Right lobe of liver (tissue), 4 donors: ENCODE measurements around the gene TCF7.

Experiments
- CTCF ChIP-seq, 4 donors: fragments of 200-600 bp in 3 of 4; fragments of 450-650 bp in 1 of 4; IDR thresholded peaks; one replicate each; pipeline versions ENCODE4 v1.5.1 to v1.8.0; 2016 to 2022; ENCODE audit warnings: antibody characterized with exemption in 4 of 4, mild to moderate bottlenecking in 2 of 4
- POLR2A ChIP-seq: fragments of 450-650 bp; IDR thresholded peaks from one replicate; pipeline ENCODE4 v1.6.1; 2017; ENCODE audit warnings: antibody characterized with exemption, mild to moderate bottlenecking
- donor health status: DM: no; HTN: no; CAD: no.
- donor health status: DM: no; HTN: no; CAD: no.
- donor health status: DM: no; HTN: yes; CAD: no.

GRCh38 chr5:134069553-134069952, 44.9 kb upstream of the TCF7 start:
- TF ChIP-seq POLR2A: no peak
- TF ChIP-seq CTCF (IDR thresholded peaks at IDR 0.05): no peak
